Measurements from ENCODE around the gene CYB561D2. TPM values are rescaled to one million over a fixed set of nuclear protein-coding genes. Genes with fewer than 3 reads are reported as not detected.

CYB561D2 gene
- total and polyA plus RNA-seq, 2 of the 13 experiments (the other 11 are each of a cell fraction or from before 2014, with no cell fraction given) = 11.1 to 17.2 TPM

- TF ChIP-seq, protein P1, sequence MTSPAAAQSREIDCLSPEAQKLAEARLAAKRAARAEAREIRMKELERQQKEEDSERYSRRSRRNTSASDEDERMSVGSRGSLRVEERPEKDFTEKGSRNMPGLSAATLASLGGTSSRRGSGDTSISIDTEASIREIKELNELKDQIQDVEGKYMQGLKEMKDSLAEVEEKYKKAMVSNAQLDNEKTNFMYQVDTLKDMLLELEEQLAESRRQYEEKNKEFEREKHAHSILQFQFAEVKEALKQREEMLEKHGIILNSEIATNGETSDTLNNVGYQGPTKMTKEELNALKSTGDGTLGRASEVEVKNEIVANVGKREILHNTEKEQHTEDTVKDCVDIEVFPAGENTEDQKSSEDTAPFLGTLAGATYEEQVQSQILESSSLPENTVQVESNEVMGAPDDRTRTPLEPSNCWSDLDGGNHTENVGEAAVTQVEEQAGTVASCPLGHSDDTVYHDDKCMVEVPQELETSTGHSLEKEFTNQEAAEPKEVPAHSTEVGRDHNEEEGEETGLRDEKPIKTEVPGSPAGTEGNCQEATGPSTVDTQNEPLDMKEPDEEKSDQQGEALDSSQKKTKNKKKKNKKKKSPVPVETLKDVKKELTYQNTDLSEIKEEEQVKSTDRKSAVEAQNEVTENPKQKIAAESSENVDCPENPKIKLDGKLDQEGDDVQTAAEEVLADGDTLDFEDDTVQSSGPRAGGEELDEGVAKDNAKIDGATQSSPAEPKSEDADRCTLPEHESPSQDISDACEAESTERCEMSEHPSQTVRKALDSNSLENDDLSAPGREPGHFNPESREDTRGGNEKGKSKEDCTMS (CRISPR knock-in tag; conservative IDR thresholded peaks at IDR 0.05) = no peak
- TF ChIP-seq, protein P2, sequence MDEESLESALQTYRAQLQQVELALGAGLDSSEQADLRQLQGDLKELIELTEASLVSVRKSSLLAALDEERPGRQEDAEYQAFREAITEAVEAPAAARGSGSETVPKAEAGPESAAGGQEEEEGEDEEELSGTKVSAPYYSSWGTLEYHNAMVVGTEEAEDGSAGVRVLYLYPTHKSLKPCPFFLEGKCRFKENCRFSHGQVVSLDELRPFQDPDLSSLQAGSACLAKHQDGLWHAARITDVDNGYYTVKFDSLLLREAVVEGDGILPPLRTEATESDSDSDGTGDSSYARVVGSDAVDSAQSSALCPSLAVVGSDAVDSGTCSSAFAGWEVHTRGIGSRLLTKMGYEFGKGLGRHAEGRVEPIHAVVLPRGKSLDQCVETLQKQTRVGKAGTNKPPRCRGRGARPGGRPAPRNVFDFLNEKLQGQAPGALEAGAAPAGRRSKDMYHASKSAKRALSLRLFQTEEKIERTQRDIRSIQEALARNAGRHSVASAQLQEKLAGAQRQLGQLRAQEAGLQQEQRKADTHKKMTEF (CRISPR knock-in tag; IDR thresholded peaks at IDR 0.05) = peak; percentile 84
- no peak for TF ChIP-seq NFIC (IDR thresholded peaks at IDR 0.05; ENCODE audit: low read length)
- TF ChIP-seq TSC22D2 (CRISPR knock-in tag; IDR thresholded peaks at IDR 0.05; ENCODE audit: borderline replicate concordance) = no peak
- peak; percentile 56 for TF ChIP-seq HOXA3 (CRISPR knock-in tag; IDR thresholded peaks at IDR 0.05)
- peak; percentile 52; the same call in 1 of the 2 replicates for TF ChIP-seq ZNF281 (CRISPR knock-in tag; IDR thresholded peaks at IDR 0.05; ENCODE audit: borderline replicate concordance)
- peak; percentile 92; the same call in 1 of the 2 replicates for TF ChIP-seq ZNF816 (CRISPR knock-in tag; IDR thresholded peaks at IDR 0.05; ENCODE audit: borderline replicate concordance)
- TF ChIP-seq CBX5 (CRISPR knock-in tag; IDR thresholded peaks at IDR 0.05; ENCODE audit: borderline replicate concordance) = peak; percentile 43; the same call in 1 of the 2 replicates
- TF ChIP-seq ZNF367 (CRISPR knock-in tag; IDR thresholded peaks at IDR 0.05; ENCODE audit: borderline replicate concordance) = no peak
- TF ChIP-seq GATAD1 (CRISPR knock-in tag; IDR thresholded peaks at IDR 0.05) = peak; percentile 47; the same call in 1 of the 2 replicates
- TF ChIP-seq ESRRA (CRISPR knock-in tag; IDR thresholded peaks at IDR 0.05; ENCODE audit: low read depth) = no peak
- TF ChIP-seq ZNF121 (CRISPR knock-in tag; IDR thresholded peaks at IDR 0.05) = peak; percentile 12; the same call in 1 of the 2 replicates
- no peak for TF ChIP-seq SIX1 (CRISPR knock-in tag; IDR thresholded peaks at IDR 0.05; ENCODE audit: borderline replicate concordance)
- TF ChIP-seq ARID5B (CRISPR knock-in tag; IDR thresholded peaks at IDR 0.05) = no peak; the same call in none of the 2 replicates
- TF ChIP-seq DMAP1 (CRISPR knock-in tag; IDR thresholded peaks at IDR 0.05) = peak; percentile 34; the same call in 1 of the 2 replicates
- peak; percentile 46 for TF ChIP-seq MED1 (CRISPR knock-in tag; IDR thresholded peaks at IDR 0.05)
- peak; percentile 70 for TF ChIP-seq HIVEP1 (CRISPR knock-in tag; IDR thresholded peaks at IDR 0.05)
- TF ChIP-seq SNRNP70 (IDR thresholded peaks at IDR 0.05; ENCODE audit: low read depth, low read length) = no peak
- TF ChIP-seq NFYC (CRISPR knock-in tag; IDR thresholded peaks at IDR 0.05) = no peak
These were observed 47.4 kb upstream of the CYB561D2 start, which contains the start of gene HYAL1 (continued) for GRCh38 chr3:50303013-50303815.
